ENCODE results near the gene ALPI.

DNA sequence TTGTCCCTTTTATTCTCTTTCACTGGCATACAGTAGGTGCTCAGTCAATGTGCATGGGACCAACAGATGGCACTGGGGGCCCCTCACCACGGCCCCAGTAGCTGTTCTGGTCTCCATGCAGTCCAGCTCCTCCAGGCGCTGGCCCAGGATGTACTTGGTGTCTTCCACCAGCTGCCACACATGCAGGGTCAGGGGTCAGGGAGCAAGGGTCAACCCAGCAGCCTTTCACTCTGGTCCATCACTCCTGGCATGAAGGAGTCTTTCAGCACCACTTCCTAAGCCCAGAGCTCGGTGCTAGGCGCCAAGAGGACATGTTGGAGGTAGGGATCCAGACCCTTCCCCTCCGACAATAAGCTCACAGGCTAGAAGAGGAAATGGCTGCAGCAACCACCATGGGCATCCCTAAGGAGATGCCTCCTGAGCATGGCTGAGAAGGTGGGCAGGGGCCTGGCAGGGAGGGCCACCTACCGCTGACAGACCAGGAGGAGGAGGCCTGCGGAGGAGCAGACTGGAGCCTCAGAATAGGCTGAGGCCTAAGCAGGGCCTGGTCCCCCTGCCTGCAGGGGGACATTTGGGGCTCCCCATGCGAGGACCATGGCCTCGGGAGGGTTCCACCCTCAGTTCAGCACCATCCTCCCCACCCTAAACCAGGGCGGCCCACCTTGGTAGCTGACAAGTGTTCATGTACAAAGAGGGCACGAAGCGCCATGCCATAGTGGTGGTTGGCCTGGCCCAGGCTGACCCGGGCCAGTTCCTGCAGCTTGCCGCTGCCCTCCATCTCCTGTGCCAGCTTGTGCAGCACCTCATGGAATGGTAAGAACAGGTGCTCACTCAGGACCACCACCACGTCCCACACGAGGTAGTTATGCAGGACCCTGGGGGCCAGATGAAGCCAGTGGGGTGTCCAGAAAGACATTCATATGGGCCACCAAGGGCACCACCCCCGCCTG, 39.2 kb upstream of the ALPI start:
- no peak for TF ChIP-seq OSR1 (CRISPR knock-in tag; IDR thresholded peaks at IDR 0.05)
- TF ChIP-seq ARNTL (CRISPR knock-in tag; IDR thresholded peaks at IDR 0.05; ENCODE audit: borderline replicate concordance, low read depth), result no peak
- TF ChIP-seq ZNF70 (CRISPR knock-in tag; IDR thresholded peaks at IDR 0.05), result no peak
- TF ChIP-seq, protein P1, sequence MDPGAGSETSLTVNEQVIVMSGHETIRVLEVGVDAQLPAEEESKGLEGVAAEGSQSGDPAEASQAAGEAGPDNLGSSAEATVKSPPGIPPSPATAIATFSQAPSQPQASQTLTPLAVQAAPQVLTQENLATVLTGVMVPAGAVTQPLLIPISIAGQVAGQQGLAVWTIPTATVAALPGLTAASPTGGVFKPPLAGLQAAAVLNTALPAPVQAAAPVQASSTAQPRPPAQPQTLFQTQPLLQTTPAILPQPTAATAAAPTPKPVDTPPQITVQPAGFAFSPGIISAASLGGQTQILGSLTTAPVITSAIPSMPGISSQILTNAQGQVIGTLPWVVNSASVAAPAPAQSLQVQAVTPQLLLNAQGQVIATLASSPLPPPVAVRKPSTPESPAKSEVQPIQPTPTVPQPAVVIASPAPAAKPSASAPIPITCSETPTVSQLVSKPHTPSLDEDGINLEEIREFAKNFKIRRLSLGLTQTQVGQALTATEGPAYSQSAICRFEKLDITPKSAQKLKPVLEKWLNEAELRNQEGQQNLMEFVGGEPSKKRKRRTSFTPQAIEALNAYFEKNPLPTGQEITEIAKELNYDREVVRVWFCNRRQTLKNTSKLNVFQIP (CRISPR knock-in tag; IDR thresholded peaks at IDR 0.05; ENCODE audit: borderline replicate concordance, low read depth), result no peak
- TF ChIP-seq ESRRG (CRISPR knock-in tag; IDR thresholded peaks at IDR 0.05), result no peak
- TF ChIP-seq ZFP3 (CRISPR knock-in tag; IDR thresholded peaks at IDR 0.05), result no peak
- TF ChIP-seq BACH2 (CRISPR knock-in tag; IDR thresholded peaks at IDR 0.05; ENCODE audit: borderline replicate concordance), result no peak
